ENCODE data around the gene KRT77.
A peak's percentile ranks its signal among the peaks of the same experiment; 100 is the strongest.

KRT77 gene

GRCh38 chr12:52699960-52700359 lies 3.4 kb downstream of the KRT77 start:
- H3K23ac ChIP-seq (ENCODE audit: low read length in 2 of 2): no peak overlapping the region
- no peak overlapping the region for H3K4me3 ChIP-seq (ENCODE audit: insufficient read depth in 1 of 2, low read depth in 1 of 2, low read length in 2 of 2)
- WGBS: 88% methylated on average over 2 of the region's 2 CpGs

GRCh38 chr12:52699373-52699772 lies 4.0 kb downstream of the KRT77 start:
- Histone ChIP-seq H2AK5ac (ENCODE audit: low read length, severe bottlenecking) (no peak overlapping the region), H3K9me3 (ENCODE audit: control insufficient read depth, low read length) (no peaks in the 10 kb centered on the region), H4K8ac (ENCODE audit: low read length) (no peak overlapping the region), H3K36me3 (ENCODE audit: control insufficient read depth in 1 of 2, insufficient read depth in 2 of 2, low read depth in 1 of 2, low read length in 2 of 2) (no peaks in the 10 kb centered on the region), H2BK15ac (ENCODE audit: low read depth, poor library complexity, severe bottlenecking) (no peak overlapping the region), H3K27me3 (ENCODE audit: control insufficient read depth in 1 of 2, insufficient read depth in 1 of 2, low read length in 2 of 2) (peaks cover 41 to 94% of the 10 kb centered on the region in 2 experiments), H3K4me2 (ENCODE audit: low read length, poor library complexity, severe bottlenecking) (no peak overlapping the region), H4K91ac (ENCODE audit: low read length) (peak overlapping the region; percentile 15), H2BK5ac (ENCODE audit: low read depth, low read length, poor library complexity, severe bottlenecking) (no peak overlapping the region), H2BK120ac (ENCODE audit: low read depth, low read length) (no peak overlapping the region), H3K79me1 (replicated peaks; ENCODE audit: low read length, poor library complexity, severe bottlenecking) (no peaks in the 10 kb centered on the region), H2BK12ac (ENCODE audit: low read length in 2 of 2) (no peak overlapping the region), H3K4me1 (ENCODE audit: control insufficient read depth, insufficient read depth, low read depth, low read length) (no peaks in the 10 kb centered on the region), H3K9ac (ENCODE audit: low read length) (no peak overlapping the region), H3K4me3 (ENCODE audit: insufficient read depth in 1 of 2, low read depth in 1 of 2, low read length in 2 of 2) (no peak overlapping the region), H3K23ac (ENCODE audit: low read length in 2 of 2) (no peak overlapping the region), H2AFZ (ENCODE audit: low read depth, low read length) (no peak overlapping the region), H3K27ac (ENCODE audit: low read length, poor library complexity, severe bottlenecking) (no peak overlapping the region), H3K4ac (ENCODE audit: low read depth in 1 of 2, low read length in 2 of 2) (no peak overlapping the region), H3K18ac (ENCODE audit: low read depth in 1 of 2, low read length in 2 of 2) (no peak overlapping the region), H3K14ac (ENCODE audit: low read length in 2 of 2) (no peak overlapping the region)
- WGBS: 65% methylated on average over 2 of the region's 2 CpGs
- no peak for DNase-seq

More at GRCh38 chr12:52699960-52700359, 3.4 kb downstream of the KRT77 start:
- H3K4me1 ChIP-seq (ENCODE audit: control insufficient read depth, insufficient read depth, low read depth, low read length): no peaks in the 10 kb centered on the region
- H3K14ac ChIP-seq (ENCODE audit: low read length in 2 of 2): no peak overlapping the region
- no peak overlapping the region for H2BK120ac ChIP-seq (ENCODE audit: low read depth, low read length)
- H3K9ac ChIP-seq (ENCODE audit: low read length): no peak overlapping the region
- H2BK12ac ChIP-seq (ENCODE audit: low read length in 2 of 2): no peak overlapping the region
- H3K27me3 ChIP-seq (ENCODE audit: control insufficient read depth in 1 of 2, insufficient read depth in 1 of 2, low read length in 2 of 2): peaks cover 41 to 91% of the 10 kb centered on the region in 2 experiments
- no peak overlapping the region for H2AFZ ChIP-seq (ENCODE audit: low read depth, low read length)
- H3K4ac ChIP-seq (ENCODE audit: low read depth in 1 of 2, low read length in 2 of 2): no peak overlapping the region
- no peak overlapping the region for H4K8ac ChIP-seq (ENCODE audit: low read length)
- no peaks in the 10 kb centered on the region for H3K79me1 ChIP-seq (replicated peaks; ENCODE audit: low read length, poor library complexity, severe bottlenecking)
- H3K27ac ChIP-seq (ENCODE audit: low read length, poor library complexity, severe bottlenecking): no peak overlapping the region
- H4K91ac ChIP-seq (ENCODE audit: low read length): peak overlapping the region; percentile 15
- no peaks in the 10 kb centered on the region for H3K36me3 ChIP-seq (ENCODE audit: control insufficient read depth in 1 of 2, insufficient read depth in 2 of 2, low read depth in 1 of 2, low read length in 2 of 2)
- H2AK5ac ChIP-seq (ENCODE audit: low read length, severe bottlenecking): no peak overlapping the region
- H3K4me2 ChIP-seq (ENCODE audit: low read length, poor library complexity, severe bottlenecking): no peak overlapping the region
- no peak overlapping the region for H2BK15ac ChIP-seq (ENCODE audit: low read depth, poor library complexity, severe bottlenecking)
- DNase-seq: no peak
- H3K9me3 ChIP-seq (ENCODE audit: control insufficient read depth, low read length): no peaks in the 10 kb centered on the region
- H2BK5ac ChIP-seq (ENCODE audit: low read depth, low read length, poor library complexity, severe bottlenecking): no peak overlapping the region
- H3K18ac ChIP-seq (ENCODE audit: low read depth in 1 of 2, low read length in 2 of 2): no peak overlapping the region

GRCh38 chr12:52698651-52699340 lies 4.5 kb downstream of the KRT77 start:
- no peak overlapping the region for H3K14ac ChIP-seq (ENCODE audit: low read length in 2 of 2)
- no peak overlapping the region for H2BK12ac ChIP-seq (ENCODE audit: low read length in 2 of 2)
- no peak overlapping the region for H3K27ac ChIP-seq (ENCODE audit: low read length, poor library complexity, severe bottlenecking)
- H3K23ac ChIP-seq (ENCODE audit: low read length in 2 of 2): no peak overlapping the region
- peaks cover 39 to 95% of the 10 kb centered on the region in 2 experiments for H3K27me3 ChIP-seq (ENCODE audit: control insufficient read depth in 1 of 2, insufficient read depth in 1 of 2, low read length in 2 of 2)
- no peaks in the 10 kb centered on the region for H3K4me1 ChIP-seq (ENCODE audit: control insufficient read depth, insufficient read depth, low read depth, low read length)
- no peak overlapping the region for H2BK5ac ChIP-seq (ENCODE audit: low read depth, low read length, poor library complexity, severe bottlenecking)
- no peak overlapping the region for H2AFZ ChIP-seq (ENCODE audit: low read depth, low read length)
- H2AK5ac ChIP-seq (ENCODE audit: low read length, severe bottlenecking): no peak overlapping the region
- no peaks in the 10 kb centered on the region for H3K36me3 ChIP-seq (ENCODE audit: control insufficient read depth in 1 of 2, insufficient read depth in 2 of 2, low read depth in 1 of 2, low read length in 2 of 2)
- H2BK15ac ChIP-seq (ENCODE audit: low read depth, poor library complexity, severe bottlenecking): no peak overlapping the region
- H3K79me1 ChIP-seq (replicated peaks; ENCODE audit: low read length, poor library complexity, severe bottlenecking): no peaks in the 10 kb centered on the region
- H3K9me3 ChIP-seq (ENCODE audit: control insufficient read depth, low read length): no peaks in the 10 kb centered on the region
- no peak overlapping the region for H4K8ac ChIP-seq (ENCODE audit: low read length)
- no peak overlapping the region for H3K4me3 ChIP-seq (ENCODE audit: insufficient read depth in 1 of 2, low read depth in 1 of 2, low read length in 2 of 2)
- no peak overlapping the region for H3K4ac ChIP-seq (ENCODE audit: low read depth in 1 of 2, low read length in 2 of 2)
- no peak overlapping the region for H3K4me2 ChIP-seq (ENCODE audit: low read length, poor library complexity, severe bottlenecking)
- H2BK120ac ChIP-seq (ENCODE audit: low read depth, low read length): no peak overlapping the region
- WGBS: 66% methylated on average over 11 of the region's 11 CpGs
- H3K9ac ChIP-seq (ENCODE audit: low read length): no peak overlapping the region
- H3K18ac ChIP-seq (ENCODE audit: low read depth in 1 of 2, low read length in 2 of 2): no peak overlapping the region
- no peak for DNase-seq
- no peak overlapping the region for H4K91ac ChIP-seq (ENCODE audit: low read length)

DNA sequence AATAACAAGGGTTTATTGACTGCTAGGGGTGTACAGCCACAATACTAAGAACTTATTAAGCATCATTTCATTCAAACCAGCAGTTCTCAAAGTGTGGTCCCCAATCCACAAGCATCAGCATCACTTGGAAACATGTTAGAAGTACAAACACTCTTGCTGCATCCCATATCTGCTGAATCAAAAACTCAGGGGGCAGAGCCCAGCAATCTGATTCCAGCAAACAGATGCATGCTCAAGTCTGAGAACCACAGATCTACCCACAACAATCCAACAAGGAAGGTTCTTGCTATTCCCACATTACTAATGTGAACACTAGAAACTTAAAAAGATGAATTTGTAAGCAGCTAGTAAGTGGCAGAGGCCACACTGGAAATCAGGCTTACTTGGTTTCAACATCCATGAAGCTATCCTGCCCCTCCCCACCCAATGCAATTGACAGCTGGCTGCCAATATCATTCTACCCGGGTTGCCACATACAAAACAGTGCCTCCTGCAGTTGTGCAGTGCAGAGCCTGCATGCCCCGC lies 6.2 kb downstream of the KRT77 start:
- Histone ChIP-seq H3K23ac (ENCODE audit: low read length in 2 of 2) (no peak overlapping the region), H4K8ac (ENCODE audit: low read length) (no peak overlapping the region), H3K9ac (ENCODE audit: low read length) (no peak overlapping the region), H3K27ac (ENCODE audit: low read length, poor library complexity, severe bottlenecking) (no peak overlapping the region), H3K4ac (ENCODE audit: low read depth in 1 of 2, low read length in 2 of 2) (no peak overlapping the region), H2BK12ac (ENCODE audit: low read length in 2 of 2) (no peak overlapping the region), H3K14ac (ENCODE audit: low read length in 2 of 2) (no peak overlapping the region), H3K36me3 (ENCODE audit: control insufficient read depth in 1 of 2, insufficient read depth in 2 of 2, low read depth in 1 of 2, low read length in 2 of 2) (no peaks in the 10 kb centered on the region), H3K9me3 (ENCODE audit: control insufficient read depth, low read length) (no peaks in the 10 kb centered on the region), H2AK5ac (ENCODE audit: low read length, severe bottlenecking) (no peak overlapping the region), H2AFZ (ENCODE audit: low read depth, low read length) (no peak overlapping the region), H3K4me1 (ENCODE audit: control insufficient read depth, insufficient read depth, low read depth, low read length) (no peaks in the 10 kb centered on the region), H2BK120ac (ENCODE audit: low read depth, low read length) (no peak overlapping the region), H3K4me3 (ENCODE audit: insufficient read depth in 1 of 2, low read depth in 1 of 2, low read length in 2 of 2) (no peak overlapping the region), H2BK5ac (ENCODE audit: low read depth, low read length, poor library complexity, severe bottlenecking) (no peak overlapping the region), H3K4me2 (ENCODE audit: low read length, poor library complexity, severe bottlenecking) (no peak overlapping the region), H4K91ac (ENCODE audit: low read length) (no peak overlapping the region), H3K27me3 (ENCODE audit: control insufficient read depth in 1 of 2, insufficient read depth in 1 of 2, low read length in 2 of 2) (peaks cover 47 to 92% of the 10 kb centered on the region in 2 experiments), H2BK15ac (ENCODE audit: low read depth, poor library complexity, severe bottlenecking) (no peak overlapping the region), H3K18ac (ENCODE audit: low read depth in 1 of 2, low read length in 2 of 2) (no peak overlapping the region), H3K79me1 (replicated peaks; ENCODE audit: low read length, poor library complexity, severe bottlenecking) (no peaks in the 10 kb centered on the region)
- 65% methylated on average over 2 of the region's 2 CpGs for WGBS
- DNase-seq: no peak

Data from mesenchymal stem cell (in vitro differentiated cells and primary cell).